HepG2 (cell line): ENCODE results near the gene RNPS1. TPM values are rescaled to one million over a fixed set of nuclear protein-coding genes. Genes with fewer than 3 reads are reported as not detected.

Source experiments
- ADNP ChIP-seq: sonication (generic); formaldehyde crosslinking; IDR thresholded peaks from 2 replicates; pipeline ENCODE4 v1.4.0; 2020; ENCODE audit warnings: missing genetic modification reagents
- HMG20B ChIP-seq: conservative IDR thresholded peaks from 2 replicates; pipeline ENCODE4 v1.6.1; 2016; ENCODE audit warnings: missing genetic modification reagents, missing compliant biosample characterization
- HOXD1 ChIP-seq: sonication (generic); formaldehyde crosslinking; IDR thresholded peaks from 2 replicates; pipeline ENCODE4 v1.5.0; 2020; ENCODE audit warnings: missing genetic modification reagents
- MIER3 ChIP-seq: IDR thresholded peaks from 2 replicates; pipeline ENCODE4 v1.6.1; 2016; ENCODE audit warnings: missing compliant biosample characterization, borderline replicate concordance
- NR2C2 ChIP-seq: sonication (generic); formaldehyde crosslinking; IDR thresholded peaks from 2 replicates; pipeline ENCODE4 v1.4.0; 2020; ENCODE audit warnings: missing genetic modification reagents, mild to moderate bottlenecking, moderate library complexity, borderline replicate concordance
- PCBP2 ChIP-seq: fragments of 200-400 bp; formaldehyde crosslinking; optimal IDR thresholded peaks from 2 replicates; pipeline ENCODE3; 2018; ENCODE audit warnings: low read length, low read depth; ENCODE audit not compliant: poor library complexity, severe bottlenecking
- ZBTB3 ChIP-seq: sonication (generic); formaldehyde crosslinking; IDR thresholded peaks from 2 replicates; pipeline ENCODE4 v1.4.0; 2020; ENCODE audit warnings: low read depth, mild to moderate bottlenecking, moderate library complexity, missing genetic modification reagents, borderline replicate concordance
- ZNF382 ChIP-seq: sonication (generic); formaldehyde crosslinking; IDR thresholded peaks from 2 replicates; pipeline ENCODE4 v1.5.0; 2020; ENCODE audit warnings: missing genetic modification reagents, mild to moderate bottlenecking, borderline replicate concordance
- ZNF556 ChIP-seq: sonication (generic); formaldehyde crosslinking; IDR thresholded peaks from 2 replicates; pipeline ENCODE4 v1.4.0; 2020; ENCODE audit warnings: mild to moderate bottlenecking, missing genetic modification reagents, borderline replicate concordance
- ZNF737 ChIP-seq: sonication (generic); formaldehyde crosslinking; IDR thresholded peaks from 2 replicates; pipeline ENCODE4 v1.5.0; 2020; ENCODE audit warnings: missing genetic modification reagents, mild to moderate bottlenecking, borderline replicate concordance
- polyA plus RNA-seq, 8 experiments: library from polyadenylated mRNA; depleted of rRNA in 3 of 8; stranded (reverse) in 7 of 8; unstranded in 1 of 8; fragments of >200 nt; fragmentation: Illumina TruSeq in 4 of 8; extraction: Trizol in 4 of 8; gene quantifications; 2 replicates each; pipeline versions ENCODE4 v1.2.1 to v1.2.3, GENCODE V29; 2011 to 2016; ENCODE audit warnings: low read depth in 4 of 8, missing spikeins in 1 of 8, mixed read lengths in 1 of 8; ENCODE audit not compliant: insufficient read depth in 1 of 8
- total RNA-seq, 5 experiments: library from RNA; depleted of rRNA; stranded (reverse); fragments of >200 nt; fragmentation: Illumina TruSeq; extraction: Trizol; gene quantifications; 2 replicates each; pipeline ENCODE4 v1.2.3, GENCODE V29; 2016; ENCODE audit warnings: low read depth in 1 of 5
- TF ChIP-seq, protein P1 (sequence below): sonication (generic); formaldehyde crosslinking; IDR thresholded peaks from 2 replicates; pipeline ENCODE4 v1.4.0; 2020; ENCODE audit warnings: mild to moderate bottlenecking, missing genetic modification reagents
- TF ChIP-seq, protein P2 (sequence below): sonication (generic); formaldehyde crosslinking; IDR thresholded peaks from 2 replicates; pipeline ENCODE4 v1.4.0; 2020; ENCODE audit warnings: missing genetic modification reagents
- TF ChIP-seq, protein P3 (sequence below): sonication (generic); formaldehyde crosslinking; IDR thresholded peaks from 2 replicates; pipeline ENCODE4 v1.5.1; 2020; ENCODE audit warnings: mild to moderate bottlenecking, missing genetic modification reagents, borderline replicate concordance
- TF ChIP-seq, protein P4 (sequence below): sonication (generic); formaldehyde crosslinking; IDR thresholded peaks from 2 replicates; pipeline ENCODE4 v1.5.1; 2020; ENCODE audit warnings: missing genetic modification reagents, mild to moderate bottlenecking, borderline replicate concordance

RNPS1 gene
- total and polyA plus RNA-seq, 2 of the 13 experiments (the other 11 are each of a cell fraction or from before 2014, with no cell fraction given) = 126 to 133 TPM

DNA sequence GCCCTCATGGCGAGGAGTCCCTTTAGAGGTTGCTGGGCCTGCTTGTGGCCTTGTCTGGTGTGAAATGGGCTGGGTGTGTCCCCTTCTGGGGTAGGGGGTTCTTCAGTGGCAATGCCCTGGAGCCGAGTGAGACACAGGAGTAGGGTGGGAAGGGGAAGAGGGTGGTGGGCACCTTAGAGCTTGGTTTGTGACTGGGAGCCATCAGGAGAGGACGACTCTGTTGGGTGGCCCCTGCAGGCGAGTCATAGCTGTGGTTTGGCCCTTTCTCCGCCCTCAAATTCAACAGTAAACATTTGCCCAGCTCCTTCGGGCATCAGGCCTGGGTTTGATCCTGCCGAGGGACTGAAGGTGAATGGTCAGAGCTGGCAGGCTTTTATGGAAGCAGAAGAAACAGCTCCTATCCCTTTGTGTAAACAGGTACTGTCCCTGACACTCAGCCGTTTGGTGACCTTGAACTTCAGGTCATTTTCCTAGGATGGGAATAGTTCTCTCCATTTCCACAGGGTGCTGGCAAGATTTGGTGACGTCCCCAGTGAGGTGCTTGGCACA, 41.6 kb downstream of the RNPS1 start (continued):
- peak; percentile 67; the same call in 1 of the 2 replicates for TF ChIP-seq MIER3 (CRISPR knock-in tag)
- no peak for TF ChIP-seq ADNP (CRISPR knock-in tag)
- no peak for TF ChIP-seq PCBP2
- TF ChIP-seq NR2C2 (CRISPR knock-in tag) = peak; percentile 54; the same call in 1 of the 2 replicates
- TF ChIP-seq ZBTB3 (CRISPR knock-in tag) = no peak
- no peak for TF ChIP-seq HOXD1 (CRISPR knock-in tag)
- TF ChIP-seq, protein P1, sequence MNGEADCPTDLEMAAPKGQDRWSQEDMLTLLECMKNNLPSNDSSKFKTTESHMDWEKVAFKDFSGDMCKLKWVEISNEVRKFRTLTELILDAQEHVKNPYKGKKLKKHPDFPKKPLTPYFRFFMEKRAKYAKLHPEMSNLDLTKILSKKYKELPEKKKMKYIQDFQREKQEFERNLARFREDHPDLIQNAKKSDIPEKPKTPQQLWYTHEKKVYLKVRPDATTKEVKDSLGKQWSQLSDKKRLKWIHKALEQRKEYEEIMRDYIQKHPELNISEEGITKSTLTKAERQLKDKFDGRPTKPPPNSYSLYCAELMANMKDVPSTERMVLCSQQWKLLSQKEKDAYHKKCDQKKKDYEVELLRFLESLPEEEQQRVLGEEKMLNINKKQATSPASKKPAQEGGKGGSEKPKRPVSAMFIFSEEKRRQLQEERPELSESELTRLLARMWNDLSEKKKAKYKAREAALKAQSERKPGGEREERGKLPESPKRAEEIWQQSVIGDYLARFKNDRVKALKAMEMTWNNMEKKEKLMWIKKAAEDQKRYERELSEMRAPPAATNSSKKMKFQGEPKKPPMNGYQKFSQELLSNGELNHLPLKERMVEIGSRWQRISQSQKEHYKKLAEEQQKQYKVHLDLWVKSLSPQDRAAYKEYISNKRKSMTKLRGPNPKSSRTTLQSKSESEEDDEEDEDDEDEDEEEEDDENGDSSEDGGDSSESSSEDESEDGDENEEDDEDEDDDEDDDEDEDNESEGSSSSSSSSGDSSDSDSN (CRISPR knock-in tag) = 0 out of 2 replicates have a peak, but pooled peaks have one; percentile 35
- TF ChIP-seq, protein P2, sequence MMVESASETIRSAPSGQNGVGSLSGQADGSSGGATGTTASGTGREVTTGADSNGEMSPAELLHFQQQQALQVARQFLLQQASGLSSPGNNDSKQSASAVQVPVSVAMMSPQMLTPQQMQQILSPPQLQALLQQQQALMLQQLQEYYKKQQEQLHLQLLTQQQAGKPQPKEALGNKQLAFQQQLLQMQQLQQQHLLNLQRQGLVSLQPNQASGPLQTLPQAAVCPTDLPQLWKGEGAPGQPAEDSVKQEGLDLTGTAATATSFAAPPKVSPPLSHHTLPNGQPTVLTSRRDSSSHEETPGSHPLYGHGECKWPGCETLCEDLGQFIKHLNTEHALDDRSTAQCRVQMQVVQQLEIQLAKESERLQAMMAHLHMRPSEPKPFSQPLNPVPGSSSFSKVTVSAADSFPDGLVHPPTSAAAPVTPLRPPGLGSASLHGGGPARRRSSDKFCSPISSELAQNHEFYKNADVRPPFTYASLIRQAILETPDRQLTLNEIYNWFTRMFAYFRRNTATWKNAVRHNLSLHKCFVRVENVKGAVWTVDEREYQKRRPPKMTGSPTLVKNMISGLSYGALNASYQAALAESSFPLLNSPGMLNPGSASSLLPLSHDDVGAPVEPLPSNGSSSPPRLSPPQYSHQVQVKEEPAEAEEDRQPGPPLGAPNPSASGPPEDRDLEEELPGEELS = peak; percentile 81
- TF ChIP-seq ZNF556 (CRISPR knock-in tag) = peak; percentile 56; the same call in 1 of the 2 replicates
- no peak for TF ChIP-seq ZNF382 (CRISPR knock-in tag)
- no peak for TF ChIP-seq ZNF737 (CRISPR knock-in tag)
- TF ChIP-seq, protein P3, sequence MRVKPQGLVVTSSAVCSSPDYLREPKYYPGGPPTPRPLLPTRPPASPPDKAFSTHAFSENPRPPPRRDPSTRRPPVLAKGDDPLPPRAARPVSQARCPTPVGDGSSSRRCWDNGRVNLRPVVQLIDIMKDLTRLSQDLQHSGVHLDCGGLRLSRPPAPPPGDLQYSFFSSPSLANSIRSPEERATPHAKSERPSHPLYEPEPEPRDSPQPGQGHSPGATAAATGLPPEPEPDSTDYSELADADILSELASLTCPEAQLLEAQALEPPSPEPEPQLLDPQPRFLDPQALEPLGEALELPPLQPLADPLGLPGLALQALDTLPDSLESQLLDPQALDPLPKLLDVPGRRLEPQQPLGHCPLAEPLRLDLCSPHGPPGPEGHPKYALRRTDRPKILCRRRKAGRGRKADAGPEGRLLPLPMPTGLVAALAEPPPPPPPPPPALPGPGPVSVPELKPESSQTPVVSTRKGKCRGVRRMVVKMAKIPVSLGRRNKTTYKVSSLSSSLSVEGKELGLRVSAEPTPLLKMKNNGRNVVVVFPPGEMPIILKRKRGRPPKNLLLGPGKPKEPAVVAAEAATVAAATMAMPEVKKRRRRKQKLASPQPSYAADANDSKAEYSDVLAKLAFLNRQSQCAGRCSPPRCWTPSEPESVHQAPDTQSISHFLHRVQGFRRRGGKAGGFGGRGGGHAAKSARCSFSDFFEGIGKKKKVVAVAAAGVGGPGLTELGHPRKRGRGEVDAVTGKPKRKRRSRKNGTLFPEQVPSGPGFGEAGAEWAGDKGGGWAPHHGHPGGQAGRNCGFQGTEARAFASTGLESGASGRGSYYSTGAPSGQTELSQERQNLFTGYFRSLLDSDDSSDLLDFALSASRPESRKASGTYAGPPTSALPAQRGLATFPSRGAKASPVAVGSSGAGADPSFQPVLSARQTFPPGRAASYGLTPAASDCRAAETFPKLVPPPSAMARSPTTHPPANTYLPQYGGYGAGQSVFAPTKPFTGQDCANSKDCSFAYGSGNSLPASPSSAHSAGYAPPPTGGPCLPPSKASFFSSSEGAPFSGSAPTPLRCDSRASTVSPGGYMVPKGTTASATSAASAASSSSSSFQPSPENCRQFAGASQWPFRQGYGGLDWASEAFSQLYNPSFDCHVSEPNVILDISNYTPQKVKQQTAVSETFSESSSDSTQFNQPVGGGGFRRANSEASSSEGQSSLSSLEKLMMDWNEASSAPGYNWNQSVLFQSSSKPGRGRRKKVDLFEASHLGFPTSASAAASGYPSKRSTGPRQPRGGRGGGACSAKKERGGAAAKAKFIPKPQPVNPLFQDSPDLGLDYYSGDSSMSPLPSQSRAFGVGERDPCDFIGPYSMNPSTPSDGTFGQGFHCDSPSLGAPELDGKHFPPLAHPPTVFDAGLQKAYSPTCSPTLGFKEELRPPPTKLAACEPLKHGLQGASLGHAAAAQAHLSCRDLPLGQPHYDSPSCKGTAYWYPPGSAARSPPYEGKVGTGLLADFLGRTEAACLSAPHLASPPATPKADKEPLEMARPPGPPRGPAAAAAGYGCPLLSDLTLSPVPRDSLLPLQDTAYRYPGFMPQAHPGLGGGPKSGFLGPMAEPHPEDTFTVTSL (CRISPR knock-in tag) = peak; percentile 16; the same call in 1 of the 2 replicates
- peak; percentile 71; the same call in 1 of the 2 replicates for TF ChIP-seq HMG20B (CRISPR knock-in tag)
- TF ChIP-seq, protein P4, sequence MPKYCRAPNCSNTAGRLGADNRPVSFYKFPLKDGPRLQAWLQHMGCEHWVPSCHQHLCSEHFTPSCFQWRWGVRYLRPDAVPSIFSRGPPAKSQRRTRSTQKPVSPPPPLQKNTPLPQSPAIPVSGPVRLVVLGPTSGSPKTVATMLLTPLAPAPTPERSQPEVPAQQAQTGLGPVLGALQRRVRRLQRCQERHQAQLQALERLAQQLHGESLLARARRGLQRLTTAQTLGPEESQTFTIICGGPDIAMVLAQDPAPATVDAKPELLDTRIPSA (CRISPR knock-in tag) = no peak
